Articular chondrocyte of knee joint (primary cell): ENCODE measurements around the gene RTF2. TPM values are rescaled to one million over a fixed set of nuclear protein-coding genes. Genes with fewer than 3 reads are reported as not detected.

Source experiments
- small RNA-seq: library from RNA; depleted of rRNA; stranded (forward); fragments of <200 nt; gene quantifications from one replicate; pipeline ENCODE3, GENCODE V24; 2012
- total RNA-seq: library from RNA; depleted of rRNA; stranded (reverse); fragments of >200 nt; gene quantifications from 2 replicates; pipeline ENCODE4 v1.2.3, GENCODE V29; 2012

Gene RTF2, protein sequence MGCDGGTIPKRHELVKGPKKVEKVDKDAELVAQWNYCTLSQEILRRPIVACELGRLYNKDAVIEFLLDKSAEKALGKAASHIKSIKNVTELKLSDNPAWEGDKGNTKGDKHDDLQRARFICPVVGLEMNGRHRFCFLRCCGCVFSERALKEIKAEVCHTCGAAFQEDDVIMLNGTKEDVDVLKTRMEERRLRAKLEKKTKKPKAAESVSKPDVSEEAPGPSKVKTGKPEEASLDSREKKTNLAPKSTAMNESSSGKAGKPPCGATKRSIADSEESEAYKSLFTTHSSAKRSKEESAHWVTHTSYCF
- total RNA-seq: 74.5 and 75.5 TPM in 2 replicates

GRCh38 chr20:56468316-56469076 is at the start of gene RTF2:
RTF2 (plus strand) TSS chr20:56468627; CDS start chr20:56468698, 71 bp downstream.

DNA sequence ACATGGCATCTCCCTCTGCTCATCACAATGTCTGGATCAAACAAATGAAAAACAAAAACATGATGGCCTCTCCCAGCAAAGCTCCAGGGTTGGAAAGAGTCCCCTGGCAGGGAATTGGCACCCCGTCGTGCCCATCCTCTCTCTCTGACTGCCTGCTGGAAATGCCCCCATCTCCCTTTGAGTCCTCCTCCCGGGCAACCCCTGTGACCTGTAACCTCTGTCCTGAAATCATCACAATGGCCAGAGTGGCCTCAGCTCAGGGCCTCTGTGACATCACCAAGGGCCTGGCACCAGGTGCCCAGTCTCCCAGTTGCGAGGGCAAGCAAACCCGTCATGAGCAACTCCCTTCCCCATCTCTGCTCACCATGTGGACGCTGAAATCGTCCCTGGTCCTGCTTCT is 56.0 kb downstream of the RTF2 start, which contains the start of gene FAM209A:
Gene FAM209A (plus strand): TSS at position 301 of the 400 bp plus-strand sequence. CDS start 65 bp downstream, at position 366.

GRCh38 chr20:56532946-56533345 is 64.5 kb downstream of the RTF2 start, which contains the start of gene FAM209B:
FAM209B (plus strand) TSS chr20:56533246; CDS start chr20:56533342, 96 bp downstream.

Small RNA genes within 50 kb of the gene (small RNA-seq; reads per million reads assigned to genes)
- not detected for gene RPL39P

Other genes starting within 250 kb of the RTF2 start
- not detected in 2 replicates for gene MC3R, start 219.9 kb upstream of the RTF2 start, total RNA-seq
- gene FAM210B, start 109.7 kb upstream of the RTF2 start, total RNA-seq: 64.5 and 75.3 TPM in 2 replicates
- gene AURKA, start 76.4 kb upstream of the RTF2 start, total RNA-seq: 17.6 and 26.7 TPM in 2 replicates
- gene CSTF1, start 76.0 kb upstream of the RTF2 start, total RNA-seq: 39.1 and 39.3 TPM in 2 replicates
- 0.11 TPM in 1 of 2 replicates, not detected in the other for gene CASS4, start 56.4 kb upstream of the RTF2 start, total RNA-seq
- not detected in 2 replicates for gene FAM209A, start 56.1 kb downstream of the RTF2 start, total RNA-seq
- gene FAM209B, start 64.6 kb downstream of the RTF2 start, total RNA-seq: 0.22 and 0.52 TPM in 2 replicates
- under 0.01 TPM in 1 of 2 replicates, not detected in the other for gene TFAP2C, start 160.7 kb downstream of the RTF2 start, total RNA-seq